Neural crest cell (in vitro differentiated cells): ENCODE data around the gene RUNDC3A. TPM values are rescaled to one million over a fixed set of nuclear protein-coding genes. Genes with fewer than 3 reads are reported as not detected.

Source experiments
- DNase-seq: peaks from one replicate; pipeline ENCODE4 v3.0.0; 2021; ENCODE audit warnings: low read depth, mixed read lengths, low spot score
- H3K27ac Mint-ChIP-seq: one replicate; pipeline ENCODE4 v1.8.0; 2021; ENCODE audit warnings: mild to moderate bottlenecking, mixed read lengths; ENCODE audit not compliant: unreplicated experiment
- H3K27me3 Mint-ChIP-seq: 2 replicates; pipeline ENCODE4 v1.8.0; 2021; ENCODE audit warnings: low read depth, mild to moderate bottlenecking, mixed read lengths
- H3K36me3 Mint-ChIP-seq: 2 replicates; pipeline ENCODE4 v1.8.0; 2021; ENCODE audit warnings: low read depth, mild to moderate bottlenecking, mixed read lengths
- H3K4me1 Mint-ChIP-seq: 2 replicates; pipeline ENCODE4 v1.8.0; 2021; ENCODE audit warnings: mixed read lengths
- H3K4me3 Mint-ChIP-seq: one replicate; pipeline ENCODE4 v1.8.0; 2021; ENCODE audit warnings: mild to moderate bottlenecking, mixed read lengths
- H3K9me3 Mint-ChIP-seq: 2 replicates; pipeline ENCODE4 v1.8.0; 2021; ENCODE audit warnings: mixed read lengths
- CTCF ChIP-seq: fragments of 200-600 bp; sonication (generic); conservative IDR thresholded peaks from 2 replicates; pipeline ENCODE4 v1.5.0; 2021; ENCODE audit warnings: antibody characterized with exemption, mild to moderate bottlenecking
- total RNA-seq: library from RNA; stranded (reverse); gene quantifications from 2 replicates; pipeline ENCODE4 v1.2.1, GENCODE V29; 2021

RUNDC3A gene
- total RNA-seq, 1 donor from 2014 or later = 12.9 TPM

- Mint-ChIP-seq H3K27me3 (peaks cover 38% of the 10 kb centered on the region), H3K4me1 (peaks cover 18% of the 10 kb centered on the region), H3K27ac (no peak overlapping the region), H3K36me3 (peaks cover 2% of the 10 kb centered on the region), H3K4me3 (peak overlapping the region; percentile 79), H3K9me3 (no peaks in the 10 kb centered on the region)
- no peak for DNase-seq
- no peak for TF ChIP-seq CTCF
Observed at GRCh38 chr17:44322236-44322895, 14.0 kb downstream of the RUNDC3A start.

GRCh38 chr17:44323359-44324091 is 15.1 kb downstream of the RUNDC3A start:
- H3K9me3 Mint-ChIP-seq = no peaks in the 10 kb centered on the region
- DNase-seq = no peak
- peaks cover 23% of the 10 kb centered on the region for H3K4me1 Mint-ChIP-seq
- H3K4me3 Mint-ChIP-seq = peak overlapping the region; percentile 88
- H3K27ac Mint-ChIP-seq = no peak overlapping the region
- TF ChIP-seq CTCF = no peak
- H3K36me3 Mint-ChIP-seq = no peaks in the 10 kb centered on the region
- H3K27me3 Mint-ChIP-seq = peaks cover 30% of the 10 kb centered on the region

- no peak for TF ChIP-seq CTCF
- Mint-ChIP-seq H3K9me3 (no peaks in the 10 kb centered on the region), H3K4me3 (peak overlapping the region; percentile 88)
Observed at GRCh38 chr17:44324092-44324570, 15.7 kb downstream of the RUNDC3A start.

GRCh38 chr17:44324571-44325275 is 16.3 kb downstream of the RUNDC3A start, which contains the start of gene SLC25A39:
Gene SLC25A39, minus strand, starts transcription at chr17:44324823. Its CDS starts 1,261 bp downstream, at chr17:44323562.
- Mint-ChIP-seq H3K36me3 (no peaks in the 10 kb centered on the region), H3K27ac (no peak within 1 kb of the TSS), H3K4me1 (peaks cover 23% of the 10 kb centered on the region), H3K4me3 (peak within 1 kb of the TSS; percentile 88), H3K9me3 (no peaks in the 10 kb centered on the region), H3K27me3 (peaks cover 22% of the 10 kb centered on the region)
- TF ChIP-seq CTCF = no peak
- peak; percentile 95 for DNase-seq

More at GRCh38 chr17:44324092-44324570, 15.7 kb downstream of the RUNDC3A start:
- Mint-ChIP-seq H3K36me3 (no peaks in the 10 kb centered on the region), H3K27me3 (peaks cover 26% of the 10 kb centered on the region), H3K27ac (no peak overlapping the region), H3K4me1 (peaks cover 23% of the 10 kb centered on the region)
- DNase-seq = no peak

GRCh38 chr17:44326861-44327444 is 18.6 kb downstream of the RUNDC3A start:
- DNase-seq = peak; percentile 82
- H3K36me3 Mint-ChIP-seq = no peaks in the 10 kb centered on the region
- H3K27me3 Mint-ChIP-seq = peaks cover 28% of the 10 kb centered on the region
- H3K9me3 Mint-ChIP-seq = no peaks in the 10 kb centered on the region
- peaks cover 28% of the 10 kb centered on the region for H3K4me1 Mint-ChIP-seq
- H3K27ac Mint-ChIP-seq = no peak overlapping the region
- peak overlapping the region; percentile 9 for H3K4me3 Mint-ChIP-seq
- TF ChIP-seq CTCF = no peak
